GM18526 (cell line): Measurements from ENCODE around the gene CEP85L.

Source experiments
- POLR2A ChIP-seq: IDR thresholded peaks from 3 replicates; pipeline ENCODE4 v1.6.1; 2011; ENCODE audit not compliant: insufficient read length; ENCODE audit errors: extremely low read depth

CEP85L gene

GRCh38 chr6:118611334-118611733 is 40.1 kb downstream of the CEP85L start:
- TF ChIP-seq POLR2A = no peak

GRCh38 chr6:118606858-118607257 is 44.5 kb downstream of the CEP85L start:
- no peak for TF ChIP-seq POLR2A

- TF ChIP-seq POLR2A = no peak
Observed at GRCh38 chr6:118606268-118606667, 45.1 kb downstream of the CEP85L start.

- TF ChIP-seq POLR2A = no peak
Observed at GRCh38 chr6:118603372-118603771, 48.0 kb downstream of the CEP85L start.

- no peak for TF ChIP-seq POLR2A
Observed at GRCh38 chr6:118602300-118602699, 49.1 kb downstream of the CEP85L start.

GRCh38 chr6:118598324-118598723 is 53.1 kb downstream of the CEP85L start:
- TF ChIP-seq POLR2A = no peak

GRCh38 chr6:118597636-118598035 is 53.8 kb downstream of the CEP85L start:
- TF ChIP-seq POLR2A = no peak

- no peak for TF ChIP-seq POLR2A
Observed at GRCh38 chr6:118596774-118597320, 54.5 kb downstream of the CEP85L start.

GRCh38 chr6:118594877-118595276 is 56.5 kb downstream of the CEP85L start:
- no peak for TF ChIP-seq POLR2A

- TF ChIP-seq POLR2A = no peak
Observed at GRCh38 chr6:118591897-118592296, 59.5 kb downstream of the CEP85L start.

- no peak for TF ChIP-seq POLR2A
Observed at GRCh38 chr6:118589649-118590365, 61.6 kb downstream of the CEP85L start.

GRCh38 chr6:118589186-118589585 is 62.2 kb downstream of the CEP85L start:
- no peak for TF ChIP-seq POLR2A

- TF ChIP-seq POLR2A = no peak
Observed at GRCh38 chr6:118588626-118589025, 62.8 kb downstream of the CEP85L start.

GRCh38 chr6:118586746-118587485 is 64.5 kb downstream of the CEP85L start:
- TF ChIP-seq POLR2A = no peak

GRCh38 chr6:118584911-118585310 is 66.5 kb downstream of the CEP85L start:
- no peak for TF ChIP-seq POLR2A

- no peak for TF ChIP-seq POLR2A
Observed at GRCh38 chr6:118581489-118581959, 69.9 kb downstream of the CEP85L start.
